Activated CD4-positive, alpha-beta T cell treated with anti-CD3 and anti-CD28 coated beads, Interleukin-2, amount 10 ng/mL, durations not matched to agents 24 days and 14 days (primary cell): ENCODE results near the gene EML6. TPM values are rescaled to one million over a fixed set of nuclear protein-coding genes. Genes with fewer than 3 reads are reported as not detected.

Experiments used
- DNase-seq: peaks from one replicate; pipeline ENCODE4 v3.0.0; 2022
- H3K27ac Mint-ChIP-seq: one replicate; pipeline ENCODE4 v1.8.0; 2022; ENCODE audit warnings: mild to moderate bottlenecking, mixed read lengths
- H3K27me3 Mint-ChIP-seq: one replicate; pipeline ENCODE4 v1.8.0; 2022; ENCODE audit warnings: mixed read lengths
- H3K36me3 Mint-ChIP-seq: one replicate; pipeline ENCODE4 v1.8.0; 2022; ENCODE audit warnings: low read depth, mild to moderate bottlenecking, mixed read lengths
- H3K4me1 Mint-ChIP-seq: one replicate; pipeline ENCODE4 v1.8.0; 2021; ENCODE audit warnings: mixed read lengths
- H3K4me3 Mint-ChIP-seq: one replicate; pipeline ENCODE4 v1.8.0; 2022; ENCODE audit warnings: mild to moderate bottlenecking, moderate library complexity, mixed read lengths
- H3K9me3 Mint-ChIP-seq: one replicate; pipeline ENCODE4 v1.8.0; 2021; ENCODE audit warnings: mixed read lengths
- intact Hi-C: fragments of 100-400 bp; cut with micrococcal nuclease; formaldehyde crosslinking; loops from one replicate; pipeline ENCODE4 v1.15.1; 2023
- total RNA-seq: library from RNA; stranded (reverse); gene quantifications from 2 replicates; pipeline ENCODE4 v1.2.3, GENCODE V29; 2022

EML6 gene
- total RNA-seq, 1 donor from 2014 or later: 0.77 TPM

- no peak overlapping the region for H3K4me3 Mint-ChIP-seq
- H3K9me3 Mint-ChIP-seq: no peaks in the 10 kb centered on the region
- no peak overlapping the region for H3K27ac Mint-ChIP-seq
- no peak for DNase-seq
- peaks cover 18% of the 10 kb centered on the region for H3K27me3 Mint-ChIP-seq
- H3K4me1 Mint-ChIP-seq: no peaks in the 10 kb centered on the region
- H3K36me3 Mint-ChIP-seq: no peaks in the 10 kb centered on the region
- intact Hi-C loops: no loop called here
Measured at GRCh38 chr2:54887850-54888545, 164.5 kb downstream of the EML6 start.

GRCh38 chr2:54889053-54889452, 165.6 kb downstream of the EML6 start:
- intact Hi-C loops: no loop called here
- no peak for DNase-seq
- Mint-ChIP-seq H3K27ac (no peak overlapping the region), H3K9me3 (no peaks in the 10 kb centered on the region), H3K27me3 (peaks cover 16% of the 10 kb centered on the region), H3K4me3 (no peak overlapping the region), H3K36me3 (no peaks in the 10 kb centered on the region), H3K4me1 (no peaks in the 10 kb centered on the region)

GRCh38 chr2:54891909-54892308, 168.4 kb downstream of the EML6 start:
- Mint-ChIP-seq H3K9me3 (no peaks in the 10 kb centered on the region), H3K4me3 (no peak overlapping the region), H3K4me1 (no peaks in the 10 kb centered on the region), H3K27me3 (peaks cover 12% of the 10 kb centered on the region), H3K36me3 (no peaks in the 10 kb centered on the region), H3K27ac (no peak overlapping the region)
- intact Hi-C loops: no loop called here
- DNase-seq: no peak

- Mint-ChIP-seq H3K9me3 (no peaks in the 10 kb centered on the region), H3K27me3 (peaks cover 7% of the 10 kb centered on the region), H3K36me3 (no peaks in the 10 kb centered on the region), H3K4me3 (no peak overlapping the region), H3K27ac (no peak overlapping the region), H3K4me1 (peaks cover 14% of the 10 kb centered on the region)
- no peak for DNase-seq
- intact Hi-C loops: no loop called here
Measured at GRCh38 chr2:54894467-54894866, 171.0 kb downstream of the EML6 start.

DNA sequence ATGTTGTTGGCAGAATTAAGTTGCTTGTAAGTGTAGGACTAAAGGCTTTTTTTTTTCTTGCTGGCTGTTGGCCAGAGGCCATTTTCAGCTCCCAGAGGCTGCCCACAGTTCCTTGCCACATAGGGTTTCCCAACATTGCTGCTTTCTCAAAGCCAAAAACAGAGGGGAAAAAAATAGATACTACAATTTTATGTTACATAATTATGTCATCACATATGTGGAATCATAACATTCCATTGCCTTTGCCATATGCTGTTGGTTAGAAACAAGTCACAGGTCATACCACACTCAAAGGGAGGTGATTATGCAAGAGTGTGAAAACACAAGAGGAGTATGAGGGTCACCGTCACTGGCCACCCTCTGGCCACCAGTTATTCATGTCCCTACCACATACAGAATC, 172.3 kb downstream of the EML6 start:
- H3K27ac Mint-ChIP-seq: no peak overlapping the region
- H3K4me1 Mint-ChIP-seq: peaks cover 14% of the 10 kb centered on the region
- no peak overlapping the region for H3K4me3 Mint-ChIP-seq
- peaks cover 3% of the 10 kb centered on the region for H3K27me3 Mint-ChIP-seq
- intact Hi-C loops: no loop called here
- H3K9me3 Mint-ChIP-seq: no peaks in the 10 kb centered on the region
- no peaks in the 10 kb centered on the region for H3K36me3 Mint-ChIP-seq
- no peak for DNase-seq

DNA sequence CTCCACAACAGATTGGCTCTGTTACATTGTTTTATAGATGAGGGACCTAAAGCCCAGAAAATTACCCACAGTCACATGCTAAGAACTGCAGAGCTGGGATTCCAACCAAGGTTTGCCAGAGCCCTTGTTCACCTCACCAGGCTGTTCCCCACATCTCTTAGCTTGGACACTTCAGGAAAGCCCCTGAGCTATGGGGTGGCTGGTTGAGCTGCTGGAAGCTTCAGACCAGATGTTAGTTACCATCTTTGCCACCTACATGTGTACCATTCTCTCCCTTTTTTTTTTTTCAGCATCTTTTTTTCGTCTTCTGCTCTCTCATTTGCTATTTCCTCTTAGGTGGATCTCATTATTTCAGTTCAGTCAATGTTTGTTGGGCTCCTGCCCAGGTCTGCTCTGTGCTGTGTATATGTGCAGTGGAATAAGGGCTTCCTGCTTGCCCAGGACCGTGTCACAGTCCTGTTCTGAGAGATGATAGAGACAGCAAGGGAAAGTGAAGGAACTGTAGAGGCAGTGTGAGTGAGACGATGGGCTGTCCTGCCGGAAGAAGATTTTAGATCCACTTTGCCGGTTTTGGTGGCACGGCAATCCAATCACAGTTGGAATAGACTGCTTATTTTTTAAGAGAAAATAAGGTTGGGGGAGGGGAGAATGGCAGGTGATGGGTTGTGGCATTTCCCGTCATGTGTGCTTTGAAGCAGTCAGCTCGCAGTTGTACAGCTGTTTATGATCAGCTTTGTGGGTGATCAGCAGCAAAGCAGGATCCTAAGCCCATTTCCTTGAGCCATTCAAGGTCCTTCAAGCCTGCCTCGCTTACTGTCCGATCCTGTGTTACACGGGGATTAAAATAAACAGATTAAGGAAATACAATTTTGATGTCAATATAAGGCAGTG, 174.2 kb downstream of the EML6 start:
- Mint-ChIP-seq H3K27me3 (no peaks in the 10 kb centered on the region), H3K9me3 (no peaks in the 10 kb centered on the region), H3K36me3 (no peaks in the 10 kb centered on the region), H3K4me3 (peak overlapping the region; percentile 69), H3K27ac (peak overlapping the region; percentile 71), H3K4me1 (peaks cover 14% of the 10 kb centered on the region)
- DNase-seq: peak; percentile 73
- intact Hi-C loops: no loop called here

- H3K9me3 Mint-ChIP-seq: no peaks in the 10 kb centered on the region
Measured at GRCh38 chr2:54898456-54899226, 175.2 kb downstream of the EML6 start.

DNA sequence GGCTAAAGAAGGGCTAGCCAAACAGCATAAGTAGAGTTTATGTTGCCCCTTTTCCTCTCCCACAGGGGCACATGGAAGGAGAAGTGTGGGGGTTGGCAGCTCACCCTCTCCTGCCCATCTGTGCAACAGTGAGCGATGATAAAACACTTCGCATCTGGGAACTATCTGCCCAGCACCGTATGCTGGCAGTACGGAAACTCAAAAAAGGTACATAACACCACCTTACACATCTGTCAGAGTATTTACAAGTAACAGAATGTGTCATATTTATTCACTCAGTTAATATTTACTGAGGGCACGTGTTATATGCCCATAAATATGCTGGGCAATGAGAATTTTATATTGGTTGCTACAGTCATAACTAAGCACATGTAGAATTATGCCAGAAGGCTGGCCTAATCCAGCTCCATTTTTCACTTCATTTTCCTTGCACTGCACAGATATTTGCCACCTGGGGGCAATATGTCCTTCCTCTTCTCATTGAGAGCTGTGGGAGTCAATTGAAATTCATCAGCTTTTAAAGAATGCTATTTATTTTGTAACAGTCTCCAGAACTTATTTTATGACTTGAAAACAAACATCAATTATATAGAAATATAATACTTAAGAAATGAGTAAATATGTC, 176.2 kb downstream of the EML6 start:
- Mint-ChIP-seq H3K4me3 (no peak overlapping the region), H3K9me3 (peaks cover 6% of the 10 kb centered on the region), H3K36me3 (no peaks in the 10 kb centered on the region), H3K27ac (no peak overlapping the region), H3K27me3 (no peaks in the 10 kb centered on the region), H3K4me1 (peaks cover 28% of the 10 kb centered on the region)
- intact Hi-C loops: loop anchor here (5.0 kb wide), 2 partner anchors 153 to 278 kb away; partner anchors contain the start of gene RTN4
- no peak for DNase-seq

More at GRCh38 chr2:54898456-54899226, 175.2 kb downstream of the EML6 start:
- Mint-ChIP-seq H3K27ac (no peak overlapping the region), H3K4me1 (peaks cover 18% of the 10 kb centered on the region), H3K27me3 (no peaks in the 10 kb centered on the region), H3K4me3 (peak overlapping the region; percentile 69), H3K36me3 (no peaks in the 10 kb centered on the region)
- intact Hi-C loops: no loop called here
- DNase-seq: no peak

GRCh38 chr2:54901224-54901986, 177.9 kb downstream of the EML6 start:
- intact Hi-C loops: loop anchor here (5.0 kb wide), 2 partner anchors 151 to 276 kb away; partner anchors contain the start of gene RTN4
- Mint-ChIP-seq H3K9me3 (peaks cover 7% of the 10 kb centered on the region), H3K4me3 (no peak overlapping the region), H3K4me1 (peaks cover 29% of the 10 kb centered on the region), H3K27me3 (no peaks in the 10 kb centered on the region), H3K27ac (no peak overlapping the region), H3K36me3 (no peaks in the 10 kb centered on the region)
- no peak for DNase-seq

- Mint-ChIP-seq H3K4me3 (no peak overlapping the region), H3K36me3 (no peaks in the 10 kb centered on the region), H3K9me3 (peaks cover 7% of the 10 kb centered on the region), H3K27ac (no peak overlapping the region), H3K4me1 (peaks cover 22% of the 10 kb centered on the region), H3K27me3 (no peaks in the 10 kb centered on the region)
- intact Hi-C loops: loop anchor here (5.0 kb wide), 2 partner anchors 150 to 275 kb away; partner anchors contain the start of gene RTN4
- DNase-seq: no peak
Measured at GRCh38 chr2:54902763-54903162, 179.3 kb downstream of the EML6 start.

DNA sequence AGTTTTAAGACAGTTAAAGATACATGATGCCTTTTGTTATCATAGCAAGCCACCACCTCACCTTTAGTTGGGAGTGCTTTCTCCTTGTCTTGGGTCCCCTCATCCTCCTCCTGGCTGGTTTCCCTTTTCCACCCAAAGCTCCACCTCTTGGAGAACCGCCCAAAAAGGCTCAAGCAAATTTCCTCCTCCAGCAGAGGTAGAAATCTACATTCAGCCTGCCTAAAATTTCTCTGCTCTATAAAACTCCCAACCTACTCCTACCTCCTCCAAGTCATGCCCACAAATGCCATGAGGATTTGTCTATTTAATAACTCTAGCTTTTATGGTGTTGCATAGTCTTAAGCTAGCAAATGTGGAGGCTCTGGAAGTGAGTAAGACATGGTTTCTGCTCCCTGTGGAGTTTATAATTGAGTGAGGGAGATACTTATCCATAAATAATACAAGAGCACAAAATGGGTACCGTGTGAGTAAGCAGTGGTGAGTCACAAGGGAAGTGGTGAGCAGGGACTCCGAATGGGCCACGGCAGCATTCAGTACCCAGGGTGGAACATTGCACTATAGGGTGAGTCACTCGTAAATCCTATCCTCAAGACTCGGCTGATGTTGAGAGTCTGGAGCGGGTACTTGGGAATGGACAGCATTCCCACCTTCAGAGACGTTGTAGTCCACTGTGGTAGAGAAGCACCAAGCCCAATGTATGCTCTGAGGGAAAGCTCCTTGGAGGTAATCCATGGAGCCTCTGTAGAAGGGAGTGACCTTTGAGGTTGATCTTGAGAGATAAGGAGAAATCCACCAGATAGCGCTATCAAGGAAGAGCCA, 180.5 kb downstream of the EML6 start:
- Mint-ChIP-seq H3K9me3 (peaks cover 7% of the 10 kb centered on the region), H3K4me1 (peaks cover 17% of the 10 kb centered on the region), H3K36me3 (no peaks in the 10 kb centered on the region), H3K27ac (peak overlapping the region; percentile 54), H3K27me3 (peaks cover 3% of the 10 kb centered on the region), H3K4me3 (peak overlapping the region; percentile 33)
- intact Hi-C loops: loop anchor here (5.0 kb wide), 2 partner anchors 148 to 273 kb away; partner anchors contain the start of gene RTN4
- DNase-seq: peak; percentile 81

- Mint-ChIP-seq H3K9me3 (peaks cover 7% of the 10 kb centered on the region), H3K27me3 (peaks cover 3% of the 10 kb centered on the region), H3K4me3 (no peak overlapping the region), H3K36me3 (no peaks in the 10 kb centered on the region), H3K4me1 (peaks cover 15% of the 10 kb centered on the region), H3K27ac (no peak overlapping the region)
- DNase-seq: no peak
- intact Hi-C loops: loop anchor here (5.0 kb wide), 2 partner anchors 147 to 272 kb away; partner anchors contain the start of gene RTN4
Measured at GRCh38 chr2:54904836-54905235, 181.4 kb downstream of the EML6 start.
